ENCODE results near the gene TNKS1BP1.

TNKS1BP1 gene

GRCh38 chr11:57251037-57251436 lies 73.7 kb downstream of the TNKS1BP1 start:
- no peak for DNase-seq (ENCODE audit: low spot score)
